Neuronal stem cell (in vitro differentiated cells): Measurements from ENCODE around the gene WWOX.

Experiments
- DNase-seq: peaks from one replicate; pipeline ENCODE4 v3.0.0-alpha.2; 2013; ENCODE audit warnings: low spot score
- H2AFZ ChIP-seq: one replicate; pipeline ENCODE4 v1.6.1; 2013; ENCODE audit warnings: mild to moderate bottlenecking, low read length, inconsistent platforms
- H2AK5ac ChIP-seq: 2 replicates; pipeline ENCODE4 v1.6.1; 2013; ENCODE audit warnings: low read depth, mild to moderate bottlenecking, inconsistent platforms, low read length, moderate library complexity, mixed read lengths
- H2BK120ac ChIP-seq: 2 replicates; pipeline ENCODE4 v1.6.1; 2013; ENCODE audit warnings: low read depth, mild to moderate bottlenecking, inconsistent platforms, low read length, moderate library complexity, mixed read lengths
- H2BK12ac ChIP-seq: one replicate; pipeline ENCODE4 v1.6.1; 2013; ENCODE audit warnings: low read length, inconsistent platforms
- H2BK15ac ChIP-seq: 2 replicates; pipeline ENCODE4 v1.6.1; 2013; ENCODE audit warnings: mild to moderate bottlenecking, low read length, inconsistent platforms, mixed read lengths
- H2BK5ac ChIP-seq: one replicate; pipeline ENCODE4 v1.6.1; 2013; ENCODE audit warnings: inconsistent platforms, mild to moderate bottlenecking, low read length, moderate library complexity
- H3K14ac ChIP-seq: one replicate; pipeline ENCODE4 v1.6.1; 2013; ENCODE audit warnings: low read length, inconsistent platforms
- H3K18ac ChIP-seq: 2 replicates; pipeline ENCODE4 v1.6.1; 2013; ENCODE audit warnings: low read length, inconsistent platforms
- H3K23ac ChIP-seq: 2 replicates; pipeline ENCODE4 v1.6.1; 2013; ENCODE audit warnings: low read depth, mild to moderate bottlenecking, mixed read lengths, low read length, inconsistent platforms; ENCODE audit not compliant: poor library complexity
- H3K27ac ChIP-seq: replicated peaks from 3 replicates; pipeline ENCODE4 v1.5.1; 2013; ENCODE audit warnings: low read length, inconsistent platforms
- H3K27me3 ChIP-seq, 3 experiments: 2 replicates each; pipeline ENCODE4 v1.6.1; 2013; ENCODE audit warnings: low read length in 3 of 3, mild to moderate bottlenecking in 2 of 3, inconsistent platforms in 1 of 3, low read depth in 1 of 3, mixed read lengths in 1 of 3, moderate library complexity in 1 of 3; ENCODE audit not compliant: control insufficient read depth in 3 of 3, insufficient read depth in 3 of 3
- H3K36me3 ChIP-seq, 2 donors: replicated peaks in 1 of 2; 2 replicates each; pipeline ENCODE4 v1.6.1; 2013; ENCODE audit warnings: low read length in 2 of 2; ENCODE audit not compliant: control insufficient read depth in 2 of 2, insufficient read depth in 2 of 2
- H3K4ac ChIP-seq: 2 replicates; pipeline ENCODE4 v1.6.1; 2013; ENCODE audit warnings: inconsistent platforms, mild to moderate bottlenecking, low read length, moderate library complexity
- H3K4me1 ChIP-seq, 2 donors: 1 replicate in 1 of 2; 2 replicates in 1 of 2; pipeline ENCODE4 v1.6.1; 2013; ENCODE audit warnings: low read length in 2 of 2, low read depth in 1 of 2; ENCODE audit not compliant: control insufficient read depth in 2 of 2, insufficient read depth in 1 of 2
- H3K4me2 ChIP-seq: one replicate; pipeline ENCODE4 v1.6.1; 2013; ENCODE audit warnings: mild to moderate bottlenecking, low read length, inconsistent platforms; ENCODE audit not compliant: insufficient read depth, poor library complexity, severe bottlenecking
- H3K4me3 ChIP-seq, 2 donors: 2 replicates each; pipeline ENCODE4 v1.5.1; 2013; ENCODE audit warnings: low read length in 2 of 2, mild to moderate bottlenecking in 2 of 2, inconsistent platforms in 1 of 2, moderate library complexity in 1 of 2
- H3K79me1 ChIP-seq: one replicate; pipeline ENCODE4 v1.6.1; 2013; ENCODE audit warnings: low read depth, mild to moderate bottlenecking, inconsistent platforms, low read length, moderate library complexity
- H3K9ac ChIP-seq: one replicate; pipeline ENCODE4 v1.6.1; 2013; ENCODE audit warnings: mild to moderate bottlenecking, low read depth, low read length, inconsistent platforms; ENCODE audit not compliant: poor library complexity
- H3K9me3 ChIP-seq, 2 donors: replicated peaks in 1 of 2; 2 replicates each; pipeline versions ENCODE3 to v1.6.1; 2013; ENCODE audit warnings: low read length in 2 of 2, mild to moderate bottlenecking in 2 of 2, inconsistent platforms in 1 of 2, low read depth in 1 of 2, mixed read lengths in 1 of 2, moderate library complexity in 1 of 2; ENCODE audit not compliant: control insufficient read depth in 2 of 2, insufficient read depth in 1 of 2
- H4K8ac ChIP-seq: one replicate; pipeline ENCODE4 v1.6.1; 2013; ENCODE audit warnings: low read depth, mild to moderate bottlenecking, inconsistent platforms, low read length, moderate library complexity
- H4K91ac ChIP-seq: one replicate; pipeline ENCODE4 v1.6.1; 2013; ENCODE audit warnings: low read length, low read depth, mild to moderate bottlenecking, inconsistent platforms; ENCODE audit not compliant: poor library complexity
- WGBS, 2 donors: extraction: QIAGEN DNeasy Blood & Tissue Kit; methylation state at CpG; one replicate each; pipeline ENCODE4 v1.1.7; 2013; ENCODE audit warnings: missing lambda C conversion rate in 2 of 2, mixed read lengths in 1 of 2; ENCODE audit not compliant: insufficient read length in 2 of 2, insufficient replicate concordance in 1 of 2; ENCODE audit errors: extremely low coverage in 2 of 2; 5-methylcytosine and 5-hydroxymethylcytosine counted together

Gene WWOX

DNA sequence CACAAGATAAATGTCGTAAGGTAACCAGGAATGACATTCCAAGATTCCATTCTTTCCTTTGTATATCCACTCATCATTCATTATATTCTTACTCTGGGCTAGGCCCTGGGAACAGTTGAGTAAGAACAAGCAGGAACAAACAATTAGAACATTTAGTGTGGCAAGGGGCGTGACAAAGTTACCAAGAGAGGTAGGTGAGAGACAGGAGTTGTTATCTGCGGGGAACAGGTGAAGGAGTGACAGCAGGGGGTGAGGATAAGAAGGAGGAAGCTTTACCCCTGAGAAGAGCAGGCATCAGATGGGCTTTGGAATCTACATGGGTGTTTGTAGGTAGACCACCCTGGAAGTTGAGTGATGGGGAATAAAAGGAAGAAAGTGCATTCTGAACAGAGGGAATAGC is 568.9 kb downstream of the WWOX start:
- H3K4me2 ChIP-seq, result no peak overlapping the region
- H2AK5ac ChIP-seq, result no peak overlapping the region
- H3K4ac ChIP-seq, result no peak overlapping the region
- peaks cover 14 to 22% of the 10 kb centered on the region in 2 donors for H3K4me1 ChIP-seq
- no peak overlapping the region for H3K23ac ChIP-seq
- no peak overlapping the region for H2BK15ac ChIP-seq
- no peak overlapping the region for H3K18ac ChIP-seq
- no peaks in the 10 kb centered on the region for H3K9me3 ChIP-seq
- H3K27ac ChIP-seq, result no peak overlapping the region
- H3K27me3 ChIP-seq, result no peaks in the 10 kb centered on the region
- no peak overlapping the region for H4K91ac ChIP-seq
- no peaks in the 10 kb centered on the region for H3K79me1 ChIP-seq
- peaks cover 0 to 1% of the 10 kb centered on the region in 2 donors for H3K36me3 ChIP-seq
- H3K9ac ChIP-seq, result no peak overlapping the region
- H2BK12ac ChIP-seq, result no peak overlapping the region
- H2BK5ac ChIP-seq, result no peak overlapping the region
- no peak overlapping the region for H4K8ac ChIP-seq
- no CpG with 5 or more reads among the region's 3 CpGs for WGBS, 2 donors
- no peak overlapping the region for H2BK120ac ChIP-seq
- H3K14ac ChIP-seq, result no peak overlapping the region
- no peak overlapping the region for H2AFZ ChIP-seq
- no peak for DNase-seq
- H3K4me3 ChIP-seq, result no peak overlapping the region

GRCh38 chr16:78669994-78670393 is 570.5 kb downstream of the WWOX start:
- no peaks in the 10 kb centered on the region for H3K9me3 ChIP-seq
- no peak overlapping the region for H4K91ac ChIP-seq
- H3K9ac ChIP-seq, result no peak overlapping the region
- no peak overlapping the region for H4K8ac ChIP-seq
- no peak overlapping the region for H2AK5ac ChIP-seq
- no peak overlapping the region for H2BK5ac ChIP-seq
- H3K27me3 ChIP-seq, result no peaks in the 10 kb centered on the region
- no peak overlapping the region for H3K4me2 ChIP-seq
- H3K36me3 ChIP-seq, result peaks cover 0 to 1% of the 10 kb centered on the region in 2 donors
- H3K4ac ChIP-seq, result no peak overlapping the region
- peak overlapping the region; percentile 5 for H3K18ac ChIP-seq
- no peak overlapping the region for H2BK12ac ChIP-seq
- no peak overlapping the region for H2BK120ac ChIP-seq
- no peak overlapping the region for H3K14ac ChIP-seq
- H3K23ac ChIP-seq, result no peak overlapping the region
- H3K4me1 ChIP-seq, result peaks cover 11 to 16% of the 10 kb centered on the region in 2 donors
- no CpG with 5 or more reads among the region's 9 CpGs for WGBS, 2 donors
- DNase-seq, result no peak
- peak overlapping the region; percentile 86 for H2AFZ ChIP-seq
- H3K79me1 ChIP-seq, result no peaks in the 10 kb centered on the region
- H2BK15ac ChIP-seq, result no peak overlapping the region
- H3K4me3 ChIP-seq, result no peak overlapping the region
- H3K27ac ChIP-seq, result no peak overlapping the region

DNA sequence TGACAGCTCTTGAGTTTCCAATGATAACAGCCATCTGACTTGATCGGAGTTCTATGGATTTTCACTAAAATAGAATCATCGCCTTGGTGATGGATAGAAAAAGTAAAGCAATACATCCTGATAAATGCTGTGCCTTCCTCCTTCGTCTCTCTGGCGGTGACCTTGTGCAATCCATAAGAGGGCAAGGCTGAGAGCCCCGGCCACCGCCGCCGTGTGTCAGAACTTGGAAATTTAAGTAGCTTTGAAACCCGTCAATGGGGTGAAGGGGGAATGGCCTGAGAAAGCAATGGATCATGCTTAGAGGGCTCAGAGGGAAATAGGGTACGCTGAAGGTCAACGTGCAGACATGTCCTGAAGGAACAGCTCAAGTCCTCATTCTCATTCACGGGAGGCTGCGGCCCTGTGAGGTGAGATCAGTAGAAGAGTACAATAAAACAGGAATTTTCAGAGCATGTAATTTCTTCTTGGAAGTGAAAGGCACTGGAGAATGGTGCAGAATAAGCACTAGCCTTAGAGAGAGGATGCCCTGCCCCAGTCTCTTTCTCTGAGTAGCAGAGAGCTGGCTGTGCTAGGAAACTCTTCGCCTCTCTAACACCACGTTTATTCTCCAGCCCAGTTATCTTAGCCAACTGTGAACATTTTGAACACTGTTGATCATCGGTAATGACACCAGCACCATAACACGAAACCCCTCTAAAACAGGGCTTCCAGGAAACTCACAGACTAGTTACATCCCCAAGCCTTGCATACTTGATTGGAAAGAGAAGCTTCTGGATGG is 573.5 kb downstream of the WWOX start:
- H3K14ac ChIP-seq, result no peak overlapping the region
- H3K4me3 ChIP-seq, result no peak overlapping the region
- H3K27me3 ChIP-seq, result no peaks in the 10 kb centered on the region
- WGBS, 2 donors, result no CpG with 5 or more reads among the region's 17 CpGs
- H2BK15ac ChIP-seq, result no peak overlapping the region
- H4K8ac ChIP-seq, result no peak overlapping the region
- H2AK5ac ChIP-seq, result no peak overlapping the region
- no peak overlapping the region for H3K18ac ChIP-seq
- H3K4me2 ChIP-seq, result no peak overlapping the region
- H3K79me1 ChIP-seq, result no peaks in the 10 kb centered on the region
- H3K23ac ChIP-seq, result no peak overlapping the region
- H2BK120ac ChIP-seq, result no peak overlapping the region
- H3K27ac ChIP-seq, result no peak overlapping the region
- H3K36me3 ChIP-seq, result peaks cover 0 to 1% of the 10 kb centered on the region in 2 donors
- H4K91ac ChIP-seq, result no peak overlapping the region
- H3K4me1 ChIP-seq, result peaks cover 8 to 16% of the 10 kb centered on the region in 2 donors
- no peak overlapping the region for H2BK5ac ChIP-seq
- DNase-seq, result no peak
- no peaks in the 10 kb centered on the region for H3K9me3 ChIP-seq
- H3K4ac ChIP-seq, result no peak overlapping the region
- H2BK12ac ChIP-seq, result no peak overlapping the region
- H3K9ac ChIP-seq, result no peak overlapping the region
- H2AFZ ChIP-seq, result peak overlapping the region; percentile 18

DNA sequence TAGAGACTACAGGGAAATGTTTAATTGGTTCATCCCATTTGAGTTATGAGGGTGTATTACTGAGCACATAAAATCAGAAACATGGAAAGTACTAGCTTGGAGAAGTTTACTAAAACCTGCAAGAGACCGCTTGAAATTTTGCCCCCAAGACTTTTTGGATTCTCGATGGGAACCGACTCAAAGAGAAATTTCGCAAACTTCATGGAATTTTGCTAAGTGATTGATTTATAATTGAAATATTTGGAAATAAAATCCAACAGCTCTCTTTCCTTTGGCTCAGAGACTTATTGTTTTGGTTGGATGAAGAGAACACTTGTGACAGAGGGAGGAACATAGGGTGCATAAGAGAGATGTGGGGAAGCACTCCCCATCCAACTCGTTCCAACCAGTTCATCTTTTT is 574.4 kb downstream of the WWOX start:
- no peak overlapping the region for H3K18ac ChIP-seq

More for the DNA sequence above, 574.4 kb downstream of the WWOX start:
- no peak for DNase-seq
- no peak overlapping the region for H3K4me2 ChIP-seq
- no peak overlapping the region for H4K91ac ChIP-seq
- no peak overlapping the region for H2BK120ac ChIP-seq
- no peak overlapping the region for H3K4ac ChIP-seq
- H2BK15ac ChIP-seq, result no peak overlapping the region
- no peak overlapping the region for H2AK5ac ChIP-seq
- no peaks in the 10 kb centered on the region for H3K27me3 ChIP-seq
- H3K36me3 ChIP-seq, result peaks cover 0 to 1% of the 10 kb centered on the region in 2 donors
- H3K27ac ChIP-seq, result no peak overlapping the region
- H2BK12ac ChIP-seq, result no peak overlapping the region
- no peaks in the 10 kb centered on the region for H3K9me3 ChIP-seq
- no CpG with 5 or more reads among the region's 5 CpGs for WGBS, 2 donors
- no peak overlapping the region for H3K9ac ChIP-seq
- H3K79me1 ChIP-seq, result no peaks in the 10 kb centered on the region
- peaks cover 8 to 16% of the 10 kb centered on the region in 2 donors for H3K4me1 ChIP-seq
- H2BK5ac ChIP-seq, result no peak overlapping the region
- no peak overlapping the region for H3K4me3 ChIP-seq
- H2AFZ ChIP-seq, result no peak overlapping the region
- H3K23ac ChIP-seq, result no peak overlapping the region
- H4K8ac ChIP-seq, result no peak overlapping the region
- no peak overlapping the region for H3K14ac ChIP-seq
